D341Med (cell line): ENCODE data around the gene MGAT5.

Source experiments
- DNase-seq: peaks from one replicate; pipeline ENCODE4 v3.0.0; 2012; ENCODE audit warnings: low spot score

The MGAT5 gene

GRCh38 chr2:134368009-134368817, 114.3 kb downstream of the MGAT5 start:
- DNase-seq = no peak

DNA sequence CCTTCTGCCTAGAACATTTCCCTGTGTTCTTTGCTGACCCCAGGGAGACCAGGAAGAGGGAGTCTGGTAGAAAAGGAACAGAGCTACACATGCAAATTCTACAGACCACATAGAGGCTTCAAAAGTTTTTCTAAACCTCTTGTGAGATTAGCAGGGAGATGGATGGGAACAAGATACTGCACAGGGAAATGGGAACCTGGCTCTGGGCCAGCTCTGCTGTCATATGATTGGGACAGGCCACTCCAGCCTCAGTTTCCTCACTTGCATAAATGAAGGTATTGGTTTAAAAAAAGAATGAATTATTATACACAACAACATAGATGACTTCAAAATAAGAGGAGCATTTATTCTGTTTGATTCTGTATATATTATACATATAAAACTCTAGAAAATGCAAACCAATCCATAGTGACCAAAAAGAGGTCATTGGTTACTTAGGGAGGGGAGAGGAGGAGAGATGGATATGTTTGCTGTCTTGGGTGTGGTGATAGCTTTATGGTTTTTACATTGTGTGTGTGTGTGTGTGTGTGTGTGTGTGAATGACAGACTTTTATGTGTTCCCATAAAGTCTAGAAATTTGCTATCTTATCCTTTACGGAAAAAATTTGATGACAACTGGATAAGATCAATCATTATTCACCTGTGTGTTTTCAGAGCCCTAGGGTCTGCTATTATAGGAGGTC, 115.5 kb downstream of the MGAT5 start:
- DNase-seq = no peak

GRCh38 chr2:134370655-134371445, 117.0 kb downstream of the MGAT5 start:
- DNase-seq = no peak

DNA sequence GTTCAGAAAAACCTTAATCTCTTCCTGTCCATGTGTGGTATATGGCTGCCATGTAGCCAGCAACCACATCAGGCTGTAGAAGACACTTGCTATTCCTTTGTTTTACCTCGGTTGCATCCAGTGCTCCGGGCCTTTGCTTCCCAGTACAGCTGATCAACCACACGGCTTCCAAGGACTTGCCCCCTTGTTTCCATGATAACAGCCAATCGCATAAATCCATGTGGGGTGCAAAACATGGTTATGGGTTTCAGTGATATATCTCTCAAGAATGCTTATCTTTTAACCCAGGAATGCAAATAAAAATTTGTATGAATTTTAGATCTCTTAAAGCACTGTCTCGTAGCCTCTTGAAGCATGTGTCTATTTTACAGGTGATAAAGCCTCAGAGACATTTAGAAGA, 118.3 kb downstream of the MGAT5 start:
- DNase-seq = no peak

GRCh38 chr2:134372611-134373131, 118.8 kb downstream of the MGAT5 start:
- no peak for DNase-seq

DNA sequence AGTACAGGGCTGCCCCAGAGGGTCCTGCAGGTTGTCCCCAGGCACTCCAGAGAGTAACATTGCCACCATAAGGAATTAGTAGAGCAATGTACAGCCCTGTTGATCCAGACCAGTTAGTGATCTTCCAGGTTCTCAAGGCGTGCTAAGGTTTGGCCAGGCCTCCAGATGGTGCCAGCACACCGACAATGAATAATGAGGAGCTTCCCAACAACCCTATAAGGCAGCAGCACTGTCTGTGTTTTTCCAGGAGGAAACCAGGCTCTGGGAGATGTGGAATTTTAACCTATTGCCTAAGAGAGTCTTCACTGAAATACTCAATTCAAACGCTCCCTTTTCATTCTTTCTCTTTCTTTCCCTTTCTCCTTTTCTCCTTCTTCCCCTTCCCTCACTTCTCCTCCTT, 122.1 kb downstream of the MGAT5 start:
- DNase-seq = peak; percentile 50

- DNase-seq = no peak
Measured at GRCh38 chr2:134377730-134378129, 123.9 kb downstream of the MGAT5 start.

- no peak for DNase-seq
Measured at GRCh38 chr2:134379293-134379692, 125.4 kb downstream of the MGAT5 start.

DNA sequence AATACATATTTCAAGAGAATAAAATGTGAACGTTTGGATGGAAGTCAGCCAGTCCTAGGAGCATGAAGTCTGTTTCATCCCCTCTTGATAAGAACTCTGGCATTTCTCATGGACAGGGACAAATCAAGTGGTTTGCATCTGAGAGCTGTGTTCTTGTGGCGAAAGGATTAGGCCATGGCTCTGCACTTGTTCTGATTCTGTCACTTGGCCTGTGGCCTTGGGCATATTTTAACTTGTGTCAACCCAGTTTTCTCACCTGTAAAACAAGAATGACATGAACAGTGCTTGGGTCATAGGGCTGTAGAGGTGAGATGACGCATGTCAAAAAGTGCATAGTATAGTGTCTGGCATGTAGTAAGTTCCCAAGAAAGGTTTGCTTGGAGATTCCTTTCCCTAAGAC, 125.8 kb downstream of the MGAT5 start:
- no peak for DNase-seq

GRCh38 chr2:134381141-134381540, 127.3 kb downstream of the MGAT5 start:
- DNase-seq = no peak

GRCh38 chr2:134384131-134384530, 130.3 kb downstream of the MGAT5 start:
- no peak for DNase-seq

DNA sequence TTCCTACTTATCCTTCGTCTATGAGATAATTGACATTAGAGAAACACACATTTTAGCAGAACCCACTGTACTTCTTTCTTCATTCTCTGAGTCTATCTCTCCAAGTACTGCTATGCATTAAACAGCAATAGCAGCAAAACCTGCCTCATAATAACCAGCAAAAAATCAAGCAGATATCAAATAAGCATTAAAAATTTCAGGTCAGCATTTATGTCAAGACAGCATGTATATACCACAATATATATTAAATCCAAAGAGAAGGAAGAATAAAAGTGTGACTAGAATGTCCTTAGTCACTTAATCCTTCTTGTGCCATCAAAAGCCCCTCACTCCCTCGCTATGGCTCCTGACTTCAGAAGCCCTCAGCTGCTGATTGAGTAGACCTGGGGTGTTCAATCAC, 131.3 kb downstream of the MGAT5 start:
- DNase-seq = no peak

DNA sequence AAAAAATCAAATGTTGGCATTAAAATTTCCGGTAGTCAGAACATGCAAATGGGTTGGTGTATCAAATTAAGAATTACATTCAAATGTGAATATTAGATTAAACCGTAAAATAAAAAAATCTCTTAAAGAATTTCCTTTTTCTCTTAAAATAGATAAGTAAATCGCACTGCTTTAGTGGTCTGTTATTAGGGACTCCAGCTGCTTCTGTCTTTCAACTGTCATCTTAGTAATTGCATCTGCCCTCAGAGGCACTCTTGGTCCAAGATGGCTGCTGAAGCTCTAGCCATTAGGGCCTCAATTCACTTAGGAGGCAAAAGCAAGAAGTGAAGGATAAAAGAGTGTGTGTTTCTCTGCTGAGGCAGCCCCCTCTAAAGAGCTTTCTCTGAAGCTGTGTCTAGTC, 132.4 kb downstream of the MGAT5 start:
- no peak for DNase-seq

- peak; percentile 58 for DNase-seq
Measured at GRCh38 chr2:134389381-134389780, 135.5 kb downstream of the MGAT5 start.

- DNase-seq = no peak
Measured at GRCh38 chr2:134391751-134392160, 137.9 kb downstream of the MGAT5 start.

DNA sequence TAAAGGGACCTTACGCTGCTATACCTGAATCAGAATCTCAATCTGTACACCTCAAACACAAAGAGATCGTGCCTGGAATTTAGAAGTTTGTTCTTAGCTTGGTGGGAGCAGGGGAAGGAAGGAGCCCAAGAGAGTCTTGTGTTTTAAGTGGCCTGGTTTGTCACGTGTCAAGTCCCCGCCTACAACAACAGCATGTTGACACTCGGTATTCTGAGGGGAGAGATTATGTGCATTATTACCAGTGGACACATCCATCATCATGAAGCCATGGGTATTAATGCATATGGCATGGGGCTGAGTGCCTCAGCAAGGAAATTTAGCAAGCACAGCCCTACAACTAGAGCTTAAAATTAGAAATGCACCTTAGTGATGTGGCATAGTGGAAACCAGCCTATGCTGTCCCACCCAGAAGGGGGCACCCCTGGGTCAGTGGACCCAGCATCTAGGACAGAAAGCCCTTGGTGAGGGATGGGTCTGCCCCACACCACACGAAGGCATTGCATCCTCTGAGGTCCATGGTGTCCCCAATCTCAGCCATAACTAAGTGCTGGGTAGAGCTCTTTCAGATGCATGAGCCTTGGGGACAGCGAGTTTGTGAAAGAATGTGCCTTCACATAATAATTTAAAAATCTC, 138.7 kb downstream of the MGAT5 start:
- DNase-seq = no peak

DNA sequence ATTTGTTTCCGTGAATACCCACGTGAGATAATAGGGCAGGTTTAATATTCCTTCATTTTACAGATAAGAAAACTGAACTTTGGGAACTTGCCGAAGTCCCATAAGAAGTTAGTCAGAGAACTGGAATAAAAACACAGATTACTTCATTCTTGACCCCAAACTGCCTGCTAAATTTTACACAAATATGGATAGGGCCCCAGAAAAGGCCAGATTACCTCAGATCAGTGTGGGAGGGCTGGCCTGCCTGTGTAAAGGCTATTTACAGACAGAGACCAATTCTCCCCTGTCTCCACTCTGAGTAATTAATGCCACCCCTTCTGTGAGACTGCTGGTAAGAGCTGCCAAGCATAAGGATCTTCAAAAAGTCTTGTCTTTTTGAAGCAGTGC, 139.2 kb downstream of the MGAT5 start:
- no peak for DNase-seq

DNA sequence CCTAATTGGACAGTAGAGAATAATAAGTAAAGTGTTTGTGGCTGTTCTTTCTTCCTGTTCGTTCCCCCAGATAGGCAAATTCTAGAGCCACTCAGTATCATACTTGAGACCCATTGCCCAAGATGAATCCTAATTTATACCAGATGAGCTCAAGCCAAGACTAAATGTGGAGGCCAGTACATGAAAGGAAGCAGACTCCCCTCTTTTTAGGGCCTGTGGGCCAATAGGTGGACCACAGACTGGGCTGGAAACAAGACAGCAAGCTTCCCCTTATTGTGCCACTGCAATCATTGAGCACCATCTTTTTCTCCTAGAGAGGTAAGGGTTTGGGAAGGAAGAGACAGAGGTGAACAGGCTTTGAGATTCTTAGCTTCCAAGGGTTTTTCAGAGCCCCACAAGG, 141.9 kb downstream of the MGAT5 start:
- DNase-seq = no peak

DNA sequence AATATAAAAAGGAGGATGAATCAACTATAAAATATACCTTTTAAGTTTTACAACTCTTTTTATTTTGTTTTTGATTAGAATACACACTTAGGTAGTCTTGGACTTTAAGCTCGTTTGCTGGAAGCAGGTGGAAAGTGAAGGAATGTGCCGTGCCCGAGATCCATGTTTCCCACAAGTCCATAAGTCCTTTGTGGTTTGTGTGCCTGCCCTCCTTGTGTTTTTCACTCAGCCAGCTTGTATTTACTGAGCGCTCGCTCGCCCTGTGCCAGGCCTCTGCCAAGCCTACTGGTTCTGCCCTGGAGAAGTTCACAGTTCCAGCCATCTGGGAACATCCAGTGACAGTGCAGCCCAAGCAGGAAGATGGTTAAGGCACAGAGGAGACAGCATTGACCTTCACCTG, 142.6 kb downstream of the MGAT5 start:
- no peak for DNase-seq

DNA sequence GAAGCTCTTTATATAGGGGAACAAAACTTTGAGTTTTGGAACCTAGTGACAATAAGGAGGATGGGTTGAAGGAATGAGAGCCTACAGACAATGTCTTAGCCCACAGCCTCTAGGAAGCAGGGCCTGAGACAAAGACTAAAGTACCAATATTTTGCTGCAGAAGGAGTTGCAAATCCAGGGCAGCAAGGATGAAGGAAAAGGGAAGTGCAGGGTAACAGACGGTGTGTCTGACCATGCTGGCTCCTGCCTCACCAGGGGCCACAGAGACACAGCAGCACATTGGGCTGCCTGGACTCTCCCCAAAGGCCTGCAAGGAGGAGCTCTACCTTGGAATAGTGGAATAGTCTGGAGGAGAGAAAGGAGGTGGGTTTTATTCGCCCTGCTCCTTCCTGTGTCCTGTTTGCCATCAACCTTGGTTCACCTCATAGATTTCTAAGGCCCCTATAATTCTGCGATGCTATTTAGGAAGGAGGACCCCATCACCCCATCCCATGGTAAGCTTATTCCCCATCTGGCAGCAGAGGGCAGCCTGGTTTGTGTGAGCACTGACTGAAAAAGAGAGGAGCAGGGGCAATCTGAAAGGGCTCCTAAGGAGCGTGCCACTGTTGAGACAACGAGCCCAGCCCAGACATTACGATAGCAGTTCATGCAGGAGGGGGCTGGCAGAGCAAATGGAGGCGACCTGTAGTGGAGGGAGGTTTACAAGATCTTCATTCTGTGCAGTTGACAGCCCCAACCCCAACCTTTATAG, 143.4 kb downstream of the MGAT5 start:
- no peak for DNase-seq

- DNase-seq = no peak
Measured at GRCh38 chr2:134398300-134398699, 144.4 kb downstream of the MGAT5 start.
